Motor neuron (in vitro differentiated cells): ENCODE results near the gene NXNL2. TPM values are rescaled to one million over a fixed set of nuclear protein-coding genes. Genes with fewer than 3 reads are reported as not detected.

Source experiments
- ATAC-seq, 8 experiments: fragments of 200-7000 bp; cut with Tn5 transposase; replicated peaks in 6 of 8; 2 replicates each; pipeline ENCODE4 v1.8.0; 2021; ENCODE audit warnings: mild to moderate bottlenecking in 8 of 8, moderate library complexity in 8 of 8
- H3K27ac ChIP-seq, 2 donors: fragments of 250-450 bp; sonication (Bioruptor Pico); 2 replicates each; pipeline ENCODE4 v1.9.0; 2021; ENCODE audit warnings: antibody characterized with exemption in 2 of 2, mild to moderate bottlenecking in 2 of 2, moderate library complexity in 1 of 2
- H3K4me1 ChIP-seq, 2 donors: fragments of 250-450 bp; sonication (Bioruptor Pico); replicated peaks in 1 of 2; 2 replicates each; pipeline ENCODE4 v1.6.1; 2021; ENCODE audit warnings: antibody characterized with exemption in 2 of 2, mild to moderate bottlenecking in 2 of 2, moderate library complexity in 1 of 2
- H3K4me3 ChIP-seq, 5 donors: fragments of 250-450 bp; sonication (Bioruptor Pico); 2 replicates each; pipeline ENCODE4 v1.9.0; 2021; ENCODE audit warnings: antibody characterized with exemption in 5 of 5, mild to moderate bottlenecking in 5 of 5, moderate library complexity in 4 of 5
- WGBS, 10 experiments: fragments of 450-650 bp; shearing (Covaris generic); methylation state at CpG; one replicate each; pipeline ENCODE4 v1.0.0; 2022; 5-methylcytosine and 5-hydroxymethylcytosine counted together
- in situ Hi-C, 9 experiments: fragments of 400-800 bp; cut with MboI; loops; one replicate each; pipeline ENCODE4 v1.15.0; 2021; ENCODE audit warnings: low sequenced_read_pairs in 9 of 9, low pct_unique_long_range_greater_than_20kb in 2 of 9; ENCODE audit not compliant: unreplicated experiment in 9 of 9
- total RNA-seq, 8 experiments: library from RNA; unstranded; fragments of 300-600 nt; gene quantifications; 2 replicates each; pipeline versions ENCODE4 v1.2.3 to v1.2.4, GENCODE V29; 2022

NXNL2 gene
- total RNA-seq, 8 experiments from 2014 or later = 0.18 to 1.7 (median 0.41) TPM; not detected in 1

- no peak overlapping the region for H3K27ac ChIP-seq
- WGBS, 10 experiments = 33 to 100% (median 82%) methylated on average over 1 to 4 of the region's 5 CpGs; no CpG with 5 or more reads in 5 of the 10 experiments
- H3K4me3 ChIP-seq = no peak overlapping the region
- in situ Hi-C loops = loop anchor here in 2 of 9 experiments (25.0 kb wide), 1 partner anchor 609 kb away; the partner anchor contains the start of gene CDK20 (in 2 of the 2)
- ATAC-seq = peak in 5 of 8 experiments; percentile 32 to 93 (median 59)
- H3K4me1 ChIP-seq = peaks cover 6 to 13% of the 10 kb centered on the region in 2 donors
Measured at GRCh38 chr9:88571419-88571818, 36.4 kb downstream of the NXNL2 start.

DNA sequence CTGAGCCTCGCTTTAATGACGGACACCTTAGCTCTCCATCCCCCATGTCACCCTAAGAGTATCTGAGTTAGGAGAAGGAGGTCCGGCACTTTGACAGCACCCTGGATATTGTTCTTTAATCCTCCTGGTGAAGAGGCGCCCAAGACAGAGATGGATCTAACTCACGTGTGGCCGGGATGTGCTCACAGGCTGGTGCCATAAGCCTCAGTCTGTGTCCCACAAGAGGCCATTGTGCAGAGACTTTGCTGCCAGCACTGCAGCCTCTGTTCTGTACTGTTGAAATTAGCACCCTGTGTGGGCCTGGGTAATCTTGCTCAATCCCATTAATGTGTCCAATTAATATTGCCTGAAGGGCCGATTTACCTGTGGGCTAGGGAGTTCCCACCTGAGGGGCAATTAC is 37.7 kb downstream of the NXNL2 start:
- in situ Hi-C loops = loop anchor here in 2 of 9 experiments (25.0 kb wide), 1 partner anchor 610 kb away; the partner anchor contains the start of gene CDK20 (in 2 of the 2)
- no peak for ATAC-seq
- H3K27ac ChIP-seq = no peak overlapping the region
- peaks cover 6 to 13% of the 10 kb centered on the region in 2 donors for H3K4me1 ChIP-seq
- no peak overlapping the region for H3K4me3 ChIP-seq
- 33 to 100% (median 90%) methylated on average over 1 to 4 of the region's 7 CpGs; no CpG with 5 or more reads in 5 of the 10 experiments for WGBS, 10 experiments

DNA sequence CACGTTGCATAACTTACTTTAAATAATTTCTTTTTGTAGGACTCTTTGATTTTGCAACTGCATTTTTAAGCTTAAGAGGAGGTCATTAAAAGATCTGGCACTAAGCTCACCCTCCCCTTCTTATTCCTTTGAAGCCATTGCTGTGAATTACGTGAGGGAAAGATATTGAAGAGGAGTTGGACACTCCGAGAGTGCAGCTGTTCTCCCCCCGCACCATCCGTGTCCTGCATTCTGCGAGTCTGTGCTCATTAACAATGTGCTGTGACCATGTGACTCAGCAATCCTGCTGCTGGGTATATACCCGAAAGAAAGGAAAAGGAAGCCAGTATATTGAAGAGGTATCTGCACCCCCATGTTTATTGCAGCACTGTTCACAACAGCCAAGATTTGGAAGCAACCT is 40.0 kb downstream of the NXNL2 start:
- in situ Hi-C loops = loop anchor here in 5 of 9 experiments (25.0 kb wide), 5 partner anchors 162 to 888 kb away; partner anchors contain the start of genes CDK20 (in 2 of the 5) and S1PR3 (in 2 of the 5)
- H3K4me3 ChIP-seq = no peak overlapping the region
- ATAC-seq = peak; percentile 38 to 79 (median 70)
- H3K4me1 ChIP-seq = peaks cover 6 to 13% of the 10 kb centered on the region in 2 donors
- H3K27ac ChIP-seq = no peak overlapping the region
- WGBS, 10 experiments = 0 to 86% (median 25%) methylated on average over 1 to 5 of the region's 7 CpGs; no CpG with 5 or more reads in 2 of the 10 experiments

- WGBS, 10 experiments = 83 to 100% (median 95%) methylated on average over 1 to 9 of the region's 19 CpGs
- Histone ChIP-seq H3K4me1 (peaks cover 6 to 8% of the 10 kb centered on the region in 2 donors), H3K4me3 (no peak overlapping the region), H3K27ac (no peak overlapping the region)
- no peak for ATAC-seq
- in situ Hi-C loops = loop anchor here in 5 of 9 experiments (25.0 kb wide), 4 partner anchors 160 to 890 kb away; partner anchors contain the start of gene S1PR3 (in 2 of the 5)
Measured at GRCh38 chr9:88577256-88578120, 42.5 kb downstream of the NXNL2 start.

GRCh38 chr9:88578121-88579049 is 43.4 kb downstream of the NXNL2 start:
- WGBS, 10 experiments = 6 to 100% (median 43%) methylated on average over 1 to 13 of the region's 28 CpGs
- no peak overlapping the region for H3K4me3 ChIP-seq
- peaks cover 6 to 8% of the 10 kb centered on the region in 2 donors for H3K4me1 ChIP-seq
- no peak overlapping the region for H3K27ac ChIP-seq
- ATAC-seq = peak; percentile 74 to 96 (median 88)
- in situ Hi-C loops = loop anchor here in 5 of 9 experiments (25.0 kb wide), 4 partner anchors 159 to 891 kb away; partner anchors contain the start of gene S1PR3 (in 2 of the 5)

DNA sequence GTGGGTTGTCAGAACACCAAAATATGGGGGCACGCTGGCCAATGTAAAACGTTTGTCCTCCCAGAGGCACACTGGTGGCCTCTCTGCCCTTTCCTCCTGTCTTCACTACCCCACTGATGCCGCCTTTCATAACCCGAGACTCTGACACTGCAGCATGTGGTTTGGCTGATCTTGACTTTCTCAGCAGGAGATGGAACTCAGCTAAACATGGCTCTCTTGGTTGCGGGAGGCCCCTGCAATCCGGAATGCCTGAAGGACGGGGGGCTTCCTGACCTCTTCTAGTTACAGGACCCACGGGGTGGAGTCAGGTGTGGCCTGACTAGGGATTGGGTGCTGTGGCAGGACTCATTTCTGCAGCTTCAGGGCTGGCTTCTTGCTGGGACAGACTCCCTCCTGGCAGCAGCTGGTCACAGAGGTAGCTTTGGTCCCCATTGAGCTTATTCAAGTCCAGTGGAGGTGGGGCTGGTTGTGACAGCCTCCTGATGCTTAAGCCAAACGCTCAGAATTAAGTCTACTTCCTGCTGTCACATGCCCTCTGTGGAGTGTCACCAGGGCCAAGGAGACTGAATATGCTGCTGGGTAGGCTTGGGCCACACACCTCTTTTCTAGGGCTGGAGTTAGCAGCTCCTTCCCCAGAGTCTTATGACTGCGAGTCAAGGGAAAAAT is 44.2 kb downstream of the NXNL2 start:
- H3K4me1 ChIP-seq = peaks cover 6 to 8% of the 10 kb centered on the region in 2 donors
- no peak overlapping the region for H3K27ac ChIP-seq
- no peak overlapping the region for H3K4me3 ChIP-seq
- WGBS, 10 experiments = 56 to 93% (median 74%) methylated on average over 3 to 8 of the region's 10 CpGs; no CpG with 5 or more reads in 4 of the 10 experiments
- in situ Hi-C loops = loop anchor here in 5 of 9 experiments (25.0 kb wide), 4 partner anchors 158 to 892 kb away; partner anchors contain the start of gene S1PR3 (in 2 of the 5)
- no peak for ATAC-seq

- H3K27ac ChIP-seq = no peak overlapping the region
- no peaks in the 10 kb centered on the region for H3K4me1 ChIP-seq
- in situ Hi-C loops = loop anchor here in 5 of 9 experiments (10.0 to 25.0 kb wide), 5 partner anchors 156 to 894 kb away; partner anchors contain the start of gene S1PR3 (in 2 of the 5)
- 32 to 100% (median 82%) methylated on average over 1 to 5 of the region's 5 CpGs; no CpG with 5 or more reads in 1 of the 10 experiments for WGBS, 10 experiments
- peak in 1 of 8 experiments; percentile 45 for ATAC-seq
- no peak overlapping the region for H3K4me3 ChIP-seq
Measured at GRCh38 chr9:88580961-88581360, 46.0 kb downstream of the NXNL2 start.

GRCh38 chr9:88583901-88584596 is 49.1 kb downstream of the NXNL2 start:
- H3K4me3 ChIP-seq = no peak overlapping the region
- WGBS, 10 experiments = 13 to 100% (median 75%) methylated on average over 1 to 7 of the region's 8 CpGs; no CpG with 5 or more reads in 1 of the 10 experiments
- no peaks in the 10 kb centered on the region for H3K4me1 ChIP-seq
- ATAC-seq = peak in 2 of 8 experiments; percentile 34 to 36
- H3K27ac ChIP-seq = no peak overlapping the region
- in situ Hi-C loops = loop anchor here in 5 of 9 experiments (10.0 to 25.0 kb wide), 5 partner anchors 153 to 897 kb away; partner anchors contain the start of gene S1PR3 (in 2 of the 5)

DNA sequence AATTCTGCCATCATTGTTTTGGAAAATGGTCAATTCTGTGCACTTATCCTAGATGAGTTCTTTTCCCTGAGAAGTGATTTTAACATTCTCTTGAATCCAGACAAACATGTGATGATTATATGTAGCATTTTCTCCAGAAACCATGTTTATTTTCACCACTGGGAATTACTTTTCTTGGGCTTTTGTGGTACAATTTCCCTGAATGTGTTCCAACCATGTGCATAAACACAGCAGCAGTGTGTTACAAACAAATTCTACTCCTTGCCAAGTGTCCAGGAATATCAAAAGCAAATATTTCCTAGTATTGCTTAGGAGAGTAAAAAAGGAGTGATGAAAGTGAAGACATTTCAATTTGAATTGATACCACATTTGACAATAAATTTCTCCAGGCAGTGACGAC is 50.4 kb downstream of the NXNL2 start:
- in situ Hi-C loops = loop anchor here in 5 of 9 experiments (10.0 to 25.0 kb wide), 5 partner anchors 152 to 898 kb away; partner anchors contain the start of gene S1PR3 (in 2 of the 5)
- ATAC-seq = no peak

DNA sequence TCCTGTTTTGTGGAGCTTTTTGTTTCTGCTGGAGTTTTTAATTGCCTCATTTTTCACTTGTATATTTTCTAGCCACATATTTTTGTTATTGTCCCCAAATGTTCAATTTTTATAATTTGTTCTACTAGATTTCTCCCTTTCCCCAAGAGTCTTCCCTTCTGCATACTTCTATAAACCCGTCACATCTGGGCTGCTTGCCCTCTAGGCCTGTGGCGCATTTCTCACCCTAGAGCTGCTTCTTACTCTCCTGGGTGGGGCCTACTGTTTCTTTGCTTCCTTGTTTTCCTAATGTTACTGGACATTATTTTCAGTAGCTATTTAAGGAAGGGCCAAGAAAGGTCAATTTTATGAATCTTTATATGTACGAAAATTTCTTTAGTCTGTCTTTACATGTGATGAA is 51.5 kb downstream of the NXNL2 start:
- Histone ChIP-seq H3K4me1 (no peaks in the 10 kb centered on the region), H3K4me3 (no peak overlapping the region), H3K27ac (no peak overlapping the region)
- peak in 2 of 8 experiments; percentile 36 to 81 for ATAC-seq
- 35 to 100% (median 94%) methylated on average over 1 to 3 of the region's 3 CpGs; no CpG with 5 or more reads in 3 of the 10 experiments for WGBS, 10 experiments
- in situ Hi-C loops = loop anchor here in 5 of 9 experiments (10.0 to 25.0 kb wide), 5 partner anchors 151 to 899 kb away; partner anchors contain the start of gene S1PR3 (in 2 of the 5)

More for the DNA sequence above, 50.4 kb downstream of the NXNL2 start:
- Histone ChIP-seq H3K27ac (no peak overlapping the region), H3K4me1 (no peaks in the 10 kb centered on the region), H3K4me3 (no peak overlapping the region)
- 44 to 100% (median 61%) methylated on average over 1 of the region's 1 CpG; no CpG with 5 or more reads in 4 of the 10 experiments for WGBS, 10 experiments

DNA sequence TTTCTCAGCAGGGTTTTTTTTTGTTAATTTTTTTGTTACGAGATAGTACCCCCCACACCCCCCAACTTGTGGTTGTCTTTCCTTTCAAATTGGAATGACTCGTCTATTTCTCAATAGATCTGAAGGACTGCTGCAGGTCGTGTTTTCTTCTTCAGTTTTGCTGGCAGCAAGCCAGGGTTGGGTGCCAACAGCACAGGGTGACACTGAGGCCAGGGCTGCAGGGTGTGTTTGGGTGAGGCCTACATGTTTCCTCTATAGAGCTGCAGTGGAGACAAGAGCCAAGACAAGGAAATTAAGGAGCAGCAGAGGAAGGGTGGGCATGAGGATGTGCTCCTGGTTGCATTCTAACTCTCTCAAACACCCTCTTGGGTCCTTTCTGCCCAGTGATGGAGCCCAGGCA is 52.2 kb downstream of the NXNL2 start:
- ATAC-seq = no peak
- 0 to 100% (median 67%) methylated on average over 1 to 3 of the region's 3 CpGs; no CpG with 5 or more reads in 1 of the 10 experiments for WGBS, 10 experiments
- in situ Hi-C loops = loop anchor here in 5 of 9 experiments (10.0 to 25.0 kb wide), 5 partner anchors 150 to 900 kb away; partner anchors contain the start of gene S1PR3 (in 2 of the 5)
- no peak overlapping the region for H3K27ac ChIP-seq
- no peak overlapping the region for H3K4me3 ChIP-seq
- no peaks in the 10 kb centered on the region for H3K4me1 ChIP-seq
